IMR-90 (cell line): ENCODE measurements around the gene CSNK2A3. TPM values are rescaled to one million over a fixed set of nuclear protein-coding genes. Genes with fewer than 3 reads are reported as not detected.

Source experiments
- ATAC-seq: fragments of 200-7000 bp; cut with Tn5 transposase; 2 replicates; pipeline ENCODE4 v1.9.1; 2020; ENCODE audit warnings: low read depth, mild to moderate bottlenecking, moderate library complexity
- BruUV-seq: library from RNA; stranded (reverse); fragments of 400-500 nt; replicated peaks from 2 replicates; lab custom pipeline; 2021; lab: Mats Ljungman, UMichigan
- CTCF ChIA-PET: fragments of 300-600 bp; formaldehyde crosslinking; extraction: SDS; loops from one replicate; lab custom pipeline; 2021; ENCODE audit warnings: antibody characterized with exemption; lab: Yijun Ruan, JAX
- POLR2A ChIA-PET: fragments of 300-600 bp; sonication (Branson Sonifier 250); formaldehyde crosslinking; loops from one replicate; lab custom pipeline; 2022; ENCODE audit warnings: antibody characterized with exemption; ENCODE audit not compliant: unreplicated experiment; lab: Charles Lee
- DNase-seq: peaks from one replicate; pipeline ENCODE4 v3.0.0; 2013
- H2AFZ ChIP-seq: replicated peaks from 2 replicates; pipeline ENCODE3; 2013; ENCODE audit warnings: low read length, mild to moderate bottlenecking; ENCODE audit not compliant: poor library complexity
- H2AK5ac ChIP-seq: 2 replicates; pipeline ENCODE4 v1.6.1; 2013; ENCODE audit warnings: low read depth, low read length, inconsistent platforms
- H2AK9ac ChIP-seq: replicated peaks from 2 replicates; pipeline ENCODE3; 2013; ENCODE audit warnings: mild to moderate bottlenecking, low read depth, low read length, moderate library complexity; ENCODE audit not compliant: poor library complexity
- H2BK120ac ChIP-seq: 2 replicates; pipeline ENCODE4 v1.6.1; 2013; ENCODE audit warnings: low read depth, low read length, inconsistent platforms
- H2BK15ac ChIP-seq: 3 replicates; pipeline ENCODE4 v1.6.1; 2013; ENCODE audit warnings: low read depth, low read length, inconsistent platforms
- H2BK20ac ChIP-seq: 2 replicates; pipeline ENCODE4 v1.6.1; 2013; ENCODE audit warnings: low read depth, mild to moderate bottlenecking, inconsistent platforms, low read length, moderate library complexity
- H2BK5ac ChIP-seq: 2 replicates; pipeline ENCODE4 v1.6.1; 2013; ENCODE audit warnings: mild to moderate bottlenecking, low read depth, low read length, inconsistent platforms; ENCODE audit not compliant: poor library complexity, severe bottlenecking
- H3K14ac ChIP-seq: replicated peaks from 2 replicates; pipeline ENCODE4 v1.6.1; 2013; ENCODE audit warnings: low read depth, low read length, inconsistent platforms
- H3K18ac ChIP-seq: 2 replicates; pipeline ENCODE4 v1.6.1; 2013; ENCODE audit warnings: low read depth, low read length, control low read depth
- H3K23ac ChIP-seq: 2 replicates; pipeline ENCODE4 v1.6.1; 2013; ENCODE audit warnings: low read depth, low read length, inconsistent platforms
- H3K27ac ChIP-seq: 2 replicates; pipeline ENCODE4 v1.5.1; 2013; ENCODE audit warnings: mild to moderate bottlenecking, control low read depth, low read length; ENCODE audit not compliant: insufficient read depth
- H3K27me3 ChIP-seq: 2 replicates; pipeline ENCODE4 v1.6.1; 2013; ENCODE audit warnings: low read length; ENCODE audit not compliant: control insufficient read depth, insufficient read depth
- H3K36me3 ChIP-seq: 2 replicates; pipeline ENCODE4 v1.6.1; 2013; ENCODE audit warnings: low read length, mixed read lengths; ENCODE audit not compliant: control insufficient read depth, insufficient read depth
- H3K4ac ChIP-seq: 2 replicates; pipeline ENCODE4 v1.6.1; 2013; ENCODE audit warnings: low read depth, low read length, inconsistent platforms
- H3K4me1 ChIP-seq: 2 replicates; pipeline ENCODE4 v1.6.1; 2013; ENCODE audit warnings: low read length, mixed read lengths; ENCODE audit not compliant: control insufficient read depth, insufficient read depth
- H3K4me2 ChIP-seq: 2 replicates; pipeline ENCODE4 v1.6.1; 2013; ENCODE audit warnings: low read depth, mild to moderate bottlenecking, control low read depth, low read length, moderate library complexity
- H3K4me3 ChIP-seq: 2 replicates; pipeline ENCODE4 v1.5.1; 2013; ENCODE audit warnings: low read depth, mild to moderate bottlenecking, control low read depth, low read length, moderate library complexity; ENCODE audit not compliant: insufficient read depth
- H3K56ac ChIP-seq: 2 replicates; pipeline ENCODE4 v1.6.1; 2013; ENCODE audit warnings: low read length, inconsistent platforms; ENCODE audit not compliant: insufficient read depth; ENCODE audit errors: extremely low read depth
- H3K79me1 ChIP-seq, 2 experiments: 2 replicates each; pipeline ENCODE4 v1.6.1; 2013; ENCODE audit warnings: low read length in 2 of 2, inconsistent platforms in 1 of 2, low read depth in 1 of 2
- H3K9ac ChIP-seq: 2 replicates; pipeline ENCODE4 v1.6.1; 2013; ENCODE audit warnings: low read depth, low read length, control low read depth
- H3K9me1 ChIP-seq: 2 replicates; pipeline ENCODE4 v1.6.1; 2013; ENCODE audit warnings: low read length, inconsistent platforms; ENCODE audit not compliant: insufficient read depth
- H3K9me3 ChIP-seq: 2 replicates; pipeline ENCODE4 v1.6.1; 2013; ENCODE audit warnings: low read length; ENCODE audit not compliant: control insufficient read depth, insufficient read depth
- H4K20me1 ChIP-seq: 2 replicates; pipeline ENCODE4 v1.6.1; 2013; ENCODE audit warnings: low read length, inconsistent platforms; ENCODE audit not compliant: insufficient read depth
- H4K5ac ChIP-seq: 2 replicates; pipeline ENCODE4 v1.6.1; 2013; ENCODE audit warnings: mild to moderate bottlenecking, low read depth, low read length, control low read depth
- H4K8ac ChIP-seq, 2 experiments: 2 replicates each; pipeline ENCODE4 v1.6.1; 2013; ENCODE audit warnings: low read depth in 2 of 2, low read length in 2 of 2, control low read depth in 1 of 2, inconsistent platforms in 1 of 2
- H4K91ac ChIP-seq: 2 replicates; pipeline ENCODE4 v1.6.1; 2013; ENCODE audit warnings: low read depth, low read length, inconsistent platforms; ENCODE audit not compliant: insufficient read depth
- CEBPB ChIP-seq: IDR thresholded peaks from 2 replicates; pipeline ENCODE4 v1.6.1; 2012; ENCODE audit warnings: low read depth, low read length, improper control_type of control experiment
- CHD1 ChIP-seq: IDR thresholded peaks from 2 replicates; pipeline ENCODE4 v1.6.1; 2012; ENCODE audit warnings: low read depth, low read length, improper control_type of control experiment
- MAFK ChIP-seq: IDR thresholded peaks from 2 replicates; pipeline ENCODE4 v1.6.1; 2012; ENCODE audit warnings: low read depth, low read length, improper control_type of control experiment
- MAZ ChIP-seq: IDR thresholded peaks from 2 replicates; pipeline ENCODE4 v1.6.1; 2012; ENCODE audit warnings: low read depth, mild to moderate bottlenecking, low read length, improper control_type of control experiment, moderate library complexity, borderline replicate concordance
- MXI1 ChIP-seq: IDR thresholded peaks from 2 replicates; pipeline ENCODE4 v1.6.1; 2012; ENCODE audit warnings: low read depth, mild to moderate bottlenecking, low read length, moderate library complexity, borderline replicate concordance
- POLR2A ChIP-seq: IDR thresholded peaks from 2 replicates; pipeline ENCODE4 v1.6.1; 2012; ENCODE audit warnings: mild to moderate bottlenecking, low read depth, low read length
- RAD21 ChIP-seq: IDR thresholded peaks from 2 replicates; pipeline ENCODE4 v1.6.1; 2012; ENCODE audit warnings: low read length, improper control_type of control experiment
- RFX5 ChIP-seq: IDR thresholded peaks from 2 replicates; pipeline ENCODE4 v1.8.0; 2012; ENCODE audit warnings: low read depth, mild to moderate bottlenecking, low read length, moderate library complexity
- WGBS, 2 experiments: methylation state at CpG; one replicate each; pipeline versions ENCODE4 v1.1.5 to v1.1.7; 2013; ENCODE audit warnings: missing lambda C conversion rate in 2 of 2; ENCODE audit not compliant: insufficient read length in 1 of 2; ENCODE audit errors: extremely low coverage in 2 of 2; 5-methylcytosine and 5-hydroxymethylcytosine counted together
- dilution Hi-C: fragments of 300-500 bp; cut with HindIII; formaldehyde crosslinking; loops from one replicate; pipeline ENCODE4 v1.14.3; 2018; ENCODE audit warnings: low sequenced_read_pairs; ENCODE audit not compliant: unreplicated experiment
- in situ Hi-C: fragments of 300-500 bp; cut with MboI; formaldehyde crosslinking; loops from 3 replicates; pipeline ENCODE4 v1.14.3; 2019; ENCODE audit warnings: low sequenced_read_pairs, inconsistent platforms, mixed read lengths
- intact Hi-C: fragments of 100-400 bp; cut with micrococcal nuclease; formaldehyde crosslinking; loops from 2 replicates; pipeline ENCODE4 v1.10.0; 2022
- polyA plus RNA-seq, 3 experiments: library from polyadenylated mRNA; depleted of rRNA; stranded (reverse); fragments of >200 nt; gene quantifications; 2 replicates each; pipeline ENCODE4 v1.2.3, GENCODE V29; 2012; ENCODE audit warnings: low replicate concordance in 1 of 3
- total RNA-seq: library from RNA; depleted of rRNA; stranded (reverse); fragments of >200 nt; gene quantifications from 2 replicates; pipeline ENCODE4 v1.2.3, GENCODE V29; 2012
- TF ChIP-seq, protein P1 (sequence below): conservative IDR thresholded peaks from 2 replicates; pipeline ENCODE4 v1.5.1; 2012; ENCODE audit warnings: mild to moderate bottlenecking, low read depth, low read length, improper control_type of control experiment
- TF ChIP-seq, protein P2 (sequence below): fragments of 150-350 bp; IDR thresholded peaks from 2 replicates; pipeline ENCODE4 v1.6.1; 2017; ENCODE audit warnings: mild to moderate bottlenecking, antibody characterized with exemption, low read length, low read depth

Gene CSNK2A3
- total and polyA plus RNA-seq, 2 of the 4 experiments (the other 2 are of a cell fraction): 1.2 to 3.2 TPM

DNA sequence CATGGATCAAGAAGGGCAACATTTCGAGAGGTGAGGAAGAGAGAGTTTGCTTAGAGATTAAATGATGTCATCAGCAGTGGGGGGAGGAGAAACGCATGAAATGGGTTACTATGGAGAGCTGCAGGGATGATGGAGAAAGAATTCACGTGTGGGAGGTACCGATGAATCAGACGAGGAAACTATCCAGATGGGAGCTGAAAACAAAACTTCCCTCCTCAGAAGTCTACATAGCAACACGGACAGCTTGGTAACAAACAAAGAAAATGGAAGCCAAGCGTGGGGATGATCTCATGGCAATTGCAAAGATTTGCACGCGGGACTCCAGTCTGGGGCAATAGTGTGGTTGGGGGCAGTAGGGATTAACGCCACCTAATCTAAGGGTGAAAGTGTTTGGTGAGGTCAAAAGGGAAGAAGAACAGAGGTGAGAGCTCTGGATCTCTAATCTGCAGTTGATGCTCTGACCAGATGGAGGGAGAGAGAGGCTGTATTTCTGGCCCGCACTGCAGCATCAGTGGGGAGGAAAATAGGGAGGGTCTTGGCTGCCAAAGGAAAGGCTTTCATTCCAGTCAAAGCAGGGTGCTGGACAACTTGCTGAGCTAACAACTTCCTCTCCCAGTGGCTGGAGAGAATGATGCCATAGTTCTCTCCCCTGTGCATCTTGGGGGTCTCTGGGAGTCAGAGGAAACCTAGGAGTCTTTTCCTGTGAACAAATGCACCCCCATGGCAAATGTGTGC lies 43.4 kb upstream of the CSNK2A3 start (continued):
- TF ChIP-seq CEBPB: peak; percentile 82
- TF ChIP-seq MAFK: 0 out of 2 replicates have a peak, but pooled peaks have one; percentile 4

DNA sequence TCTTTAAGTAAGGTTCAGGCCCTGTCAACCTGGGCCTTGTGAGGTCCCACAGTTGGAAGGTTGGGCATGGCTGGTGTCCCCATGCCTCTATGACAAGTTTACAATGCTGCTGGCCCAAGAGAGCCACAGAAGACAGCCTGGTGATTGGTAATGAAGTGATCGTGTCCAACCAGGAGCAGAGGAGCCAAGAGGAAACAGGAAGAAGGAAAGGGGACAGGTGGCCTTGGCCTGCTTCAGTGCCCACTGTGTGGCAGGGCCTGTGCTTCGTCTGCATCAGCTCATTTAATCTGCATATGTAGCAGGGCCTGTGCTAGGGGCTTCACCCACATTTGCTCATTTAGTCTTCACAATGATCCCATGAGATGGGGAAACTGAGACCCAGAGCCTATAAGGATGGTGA lies 42.1 kb upstream of the CSNK2A3 start:
- peaks cover 13% of the 10 kb centered on the region; the same call in 1 of the 2 replicates for H3K9me1 ChIP-seq
- dilution Hi-C loops (no loop called here), in situ Hi-C loops (no loop called here), intact Hi-C loops (no loop called here)
- H2BK15ac ChIP-seq: no peak overlapping the region; the same call in 2 of the 3 replicates
- H3K23ac ChIP-seq: no peak overlapping the region
- H2BK120ac ChIP-seq: 0 out of 2 replicates have a peak overlapping the region, but pooled peaks have one; percentile 81
- DNase-seq (no peak), ATAC-seq (no peak)
- no peak overlapping the region for H3K9ac ChIP-seq
- H2AK9ac ChIP-seq: no peak overlapping the region
- H2BK5ac ChIP-seq: no peak overlapping the region
- no peak overlapping the region for H4K8ac ChIP-seq
- 89% methylated on average over 1 of the region's 2 CpGs; no CpG with 5 or more reads in 1 of the 2 experiments for WGBS, 2 experiments
- ChIA-PET CTCF (no interaction called here), POLR2A (no interaction called here)
- H2BK20ac ChIP-seq: no peak overlapping the region
- no peak overlapping the region for H3K27ac ChIP-seq
- no peaks in the 10 kb centered on the region for H3K36me3 ChIP-seq
- peak overlapping the region; percentile 10; the same call in 1 of the 2 replicates for H2AK5ac ChIP-seq
- no peaks in the 10 kb centered on the region for H3K9me3 ChIP-seq
- H3K4me1 ChIP-seq: peaks cover 17% of the 10 kb centered on the region
- H3K18ac ChIP-seq: no peak overlapping the region
- no peak overlapping the region for H3K4me2 ChIP-seq
- H3K4me3 ChIP-seq: no peak overlapping the region
- H3K56ac ChIP-seq: no peak overlapping the region
- H3K14ac ChIP-seq: no peak overlapping the region
- H3K4ac ChIP-seq: peak overlapping the region; percentile 7; the same call in 1 of the 2 replicates
- BruUV-seq: no TSS peak
- H3K27me3 ChIP-seq: 0 out of 2 replicates have a peak, but pooled peaks cover 5% of the 10 kb centered on the region
- no peaks in the 10 kb centered on the region for H4K20me1 ChIP-seq
- TF ChIP-seq, protein P1, sequence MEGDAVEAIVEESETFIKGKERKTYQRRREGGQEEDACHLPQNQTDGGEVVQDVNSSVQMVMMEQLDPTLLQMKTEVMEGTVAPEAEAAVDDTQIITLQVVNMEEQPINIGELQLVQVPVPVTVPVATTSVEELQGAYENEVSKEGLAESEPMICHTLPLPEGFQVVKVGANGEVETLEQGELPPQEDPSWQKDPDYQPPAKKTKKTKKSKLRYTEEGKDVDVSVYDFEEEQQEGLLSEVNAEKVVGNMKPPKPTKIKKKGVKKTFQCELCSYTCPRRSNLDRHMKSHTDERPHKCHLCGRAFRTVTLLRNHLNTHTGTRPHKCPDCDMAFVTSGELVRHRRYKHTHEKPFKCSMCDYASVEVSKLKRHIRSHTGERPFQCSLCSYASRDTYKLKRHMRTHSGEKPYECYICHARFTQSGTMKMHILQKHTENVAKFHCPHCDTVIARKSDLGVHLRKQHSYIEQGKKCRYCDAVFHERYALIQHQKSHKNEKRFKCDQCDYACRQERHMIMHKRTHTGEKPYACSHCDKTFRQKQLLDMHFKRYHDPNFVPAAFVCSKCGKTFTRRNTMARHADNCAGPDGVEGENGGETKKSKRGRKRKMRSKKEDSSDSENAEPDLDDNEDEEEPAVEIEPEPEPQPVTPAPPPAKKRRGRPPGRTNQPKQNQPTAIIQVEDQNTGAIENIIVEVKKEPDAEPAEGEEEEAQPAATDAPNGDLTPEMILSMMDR: no peak
- TF ChIP-seq POLR2A (no peak), MAZ (no peak), RAD21 (no peak), MXI1 (no peak), RFX5 (no peak), CHD1 (no peak)
- TF ChIP-seq, protein P2, sequence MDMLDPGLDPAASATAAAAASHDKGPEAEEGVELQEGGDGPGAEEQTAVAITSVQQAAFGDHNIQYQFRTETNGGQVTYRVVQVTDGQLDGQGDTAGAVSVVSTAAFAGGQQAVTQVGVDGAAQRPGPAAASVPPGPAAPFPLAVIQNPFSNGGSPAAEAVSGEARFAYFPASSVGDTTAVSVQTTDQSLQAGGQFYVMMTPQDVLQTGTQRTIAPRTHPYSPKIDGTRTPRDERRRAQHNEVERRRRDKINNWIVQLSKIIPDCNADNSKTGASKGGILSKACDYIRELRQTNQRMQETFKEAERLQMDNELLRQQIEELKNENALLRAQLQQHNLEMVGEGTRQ: no peak
- no peaks in the 10 kb centered on the region for H3K79me1 ChIP-seq
- no peak overlapping the region for H4K5ac ChIP-seq
- no peak overlapping the region for H4K91ac ChIP-seq
- no peak overlapping the region for H2AFZ ChIP-seq
